ENCODE data around the gene ZYX. TPM values are rescaled to one million over a fixed set of nuclear protein-coding genes. Genes with fewer than 3 reads are reported as not detected.

ZYX gene
- polyA plus RNA-seq, 1 donor from 2014 or later, result 10.0 TPM

GRCh38 chr7:143415742-143416397, 34.7 kb downstream of the ZYX start:
- Histone ChIP-seq H3K9me2 (ENCODE audit: insufficient read depth, low read length) (no peaks in the 10 kb centered on the region), H3K4me2 (ENCODE audit: low read length) (no peak overlapping the region), H3K79me2 (replicated peaks; ENCODE audit: insufficient read depth, low read length) (no peaks in the 10 kb centered on the region), H3K9me3 (ENCODE audit: low read length) (no peaks in the 10 kb centered on the region), H4K20me1 (ENCODE audit: insufficient read depth) (no peaks in the 10 kb centered on the region), H3K9ac (ENCODE audit: low read length) (no peak overlapping the region), H3F3A (ENCODE audit: insufficient read depth, low read length, poor library complexity, severe bottlenecking) (no peaks in the 10 kb centered on the region), H3K4me3 (ENCODE audit: low read length) (no peak overlapping the region), H3K36me3 (ENCODE audit: insufficient read depth, low read length) (no peaks in the 10 kb centered on the region), H3K27ac (ENCODE audit: low read length) (no peak overlapping the region), H3K27me3 (ENCODE audit: insufficient read depth, low read depth, low read length) (no peaks in the 10 kb centered on the region), H2AFZ (ENCODE audit: low read depth, low read length) (no peak overlapping the region)
- TF ChIP-seq SMC3 (conservative IDR thresholded peaks at IDR 0.05; ENCODE audit: poor library complexity), result no peak
- TF ChIP-seq CTCF (IDR thresholded peaks at IDR 0.05; ENCODE audit: poor library complexity, severe bottlenecking), result no peak
- no peak for TF ChIP-seq RAD21 (conservative IDR thresholded peaks at IDR 0.05)
- TF ChIP-seq MXI1 (conservative IDR thresholded peaks at IDR 0.05; ENCODE audit: poor library complexity, severe bottlenecking), result no peak
- no peak for TF ChIP-seq POLR2AphosphoS5 (IDR thresholded peaks at IDR 0.05)
- no peak for TF ChIP-seq EZH2 (IDR thresholded peaks at IDR 0.05; ENCODE audit: borderline replicate concordance, insufficient read depth, low read length, poor library complexity, severe bottlenecking)
- no peak for TF ChIP-seq EP300 (conservative IDR thresholded peaks at IDR 0.05; ENCODE audit: poor library complexity, severe bottlenecking)
- TF ChIP-seq REST (IDR thresholded peaks at IDR 0.05; ENCODE audit: borderline replicate concordance), result no peak
- TF ChIP-seq TAF1 (IDR thresholded peaks at IDR 0.05; ENCODE audit: low read depth), result no peak

- no peak overlapping the region for H3K4me3 ChIP-seq (ENCODE audit: low read length)
- no peaks in the 10 kb centered on the region for H3K79me2 ChIP-seq (replicated peaks; ENCODE audit: insufficient read depth, low read length)
- no peaks in the 10 kb centered on the region for H3F3A ChIP-seq (ENCODE audit: insufficient read depth, low read length, poor library complexity, severe bottlenecking)
- H3K9me2 ChIP-seq (ENCODE audit: insufficient read depth, low read length), result no peaks in the 10 kb centered on the region
- no peak overlapping the region for H3K9ac ChIP-seq (ENCODE audit: low read length)
- H3K27me3 ChIP-seq (ENCODE audit: insufficient read depth, low read depth, low read length), result no peaks in the 10 kb centered on the region
- H3K27ac ChIP-seq (ENCODE audit: low read length), result no peak overlapping the region
- H3K4me2 ChIP-seq (ENCODE audit: low read length), result no peak overlapping the region
- no peak overlapping the region for H2AFZ ChIP-seq (ENCODE audit: low read depth, low read length)
- no peaks in the 10 kb centered on the region for H3K36me3 ChIP-seq (ENCODE audit: insufficient read depth, low read length)
- peaks cover under 1% of the 10 kb centered on the region for H3K9me3 ChIP-seq (ENCODE audit: low read length)
- no peaks in the 10 kb centered on the region for H4K20me1 ChIP-seq (ENCODE audit: insufficient read depth)
- TF ChIP-seq EZH2 (IDR thresholded peaks at IDR 0.05; ENCODE audit: borderline replicate concordance, insufficient read depth, low read length, poor library complexity, severe bottlenecking), result no peak
- peak; percentile 76 for TF ChIP-seq RAD21 (conservative IDR thresholded peaks at IDR 0.05)
- peak; percentile 84 for TF ChIP-seq SMC3 (conservative IDR thresholded peaks at IDR 0.05; ENCODE audit: poor library complexity)
- TF ChIP-seq EP300 (conservative IDR thresholded peaks at IDR 0.05; ENCODE audit: poor library complexity, severe bottlenecking), result no peak
- no peak for TF ChIP-seq POLR2AphosphoS5 (IDR thresholded peaks at IDR 0.05)
- TF ChIP-seq MXI1 (conservative IDR thresholded peaks at IDR 0.05; ENCODE audit: poor library complexity, severe bottlenecking), result no peak
- no peak for TF ChIP-seq REST (IDR thresholded peaks at IDR 0.05; ENCODE audit: borderline replicate concordance)
- no peak for TF ChIP-seq TAF1 (IDR thresholded peaks at IDR 0.05; ENCODE audit: low read depth)
- peak; percentile 79 for TF ChIP-seq CTCF (IDR thresholded peaks at IDR 0.05; ENCODE audit: poor library complexity, severe bottlenecking)
Measured at GRCh38 chr7:143416565-143417149, 35.5 kb downstream of the ZYX start.
